ENCODE results near the gene TNFAIP3.

Gene TNFAIP3

DNA sequence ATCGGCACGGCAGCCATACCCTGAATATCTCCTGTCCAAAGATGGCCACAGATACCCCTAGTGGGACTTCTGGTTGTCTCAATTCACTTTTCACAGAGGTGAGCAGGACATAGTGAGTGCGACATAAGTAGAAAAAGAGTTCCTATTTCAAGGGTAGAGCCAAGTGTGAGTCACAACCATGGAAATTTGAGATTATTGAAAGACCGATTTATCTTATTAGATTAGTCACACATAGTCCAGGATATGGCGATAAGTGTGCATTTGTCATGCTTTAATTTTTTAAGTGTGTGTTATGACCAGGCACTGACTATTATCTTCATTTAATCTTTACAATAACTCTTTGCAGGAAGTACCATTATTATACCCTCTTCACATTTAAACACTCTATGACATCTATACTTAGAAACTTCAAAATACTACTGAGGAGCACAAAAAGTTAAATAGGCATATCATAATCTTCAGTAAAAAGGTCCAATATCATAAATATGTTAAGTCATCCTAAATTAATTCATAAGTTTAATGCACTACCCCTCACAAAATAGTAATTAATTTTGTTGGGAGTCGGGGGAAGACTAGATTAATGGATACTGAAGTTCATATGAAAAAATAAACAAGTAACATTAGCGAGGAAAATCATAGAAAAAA lies 13.4 kb upstream of the TNFAIP3 start:
- in situ Hi-C loops (cut with MboI; ENCODE audit: low sequenced_read_pairs, unreplicated experiment): no loop called here
- TF ChIP-seq, protein P1, sequence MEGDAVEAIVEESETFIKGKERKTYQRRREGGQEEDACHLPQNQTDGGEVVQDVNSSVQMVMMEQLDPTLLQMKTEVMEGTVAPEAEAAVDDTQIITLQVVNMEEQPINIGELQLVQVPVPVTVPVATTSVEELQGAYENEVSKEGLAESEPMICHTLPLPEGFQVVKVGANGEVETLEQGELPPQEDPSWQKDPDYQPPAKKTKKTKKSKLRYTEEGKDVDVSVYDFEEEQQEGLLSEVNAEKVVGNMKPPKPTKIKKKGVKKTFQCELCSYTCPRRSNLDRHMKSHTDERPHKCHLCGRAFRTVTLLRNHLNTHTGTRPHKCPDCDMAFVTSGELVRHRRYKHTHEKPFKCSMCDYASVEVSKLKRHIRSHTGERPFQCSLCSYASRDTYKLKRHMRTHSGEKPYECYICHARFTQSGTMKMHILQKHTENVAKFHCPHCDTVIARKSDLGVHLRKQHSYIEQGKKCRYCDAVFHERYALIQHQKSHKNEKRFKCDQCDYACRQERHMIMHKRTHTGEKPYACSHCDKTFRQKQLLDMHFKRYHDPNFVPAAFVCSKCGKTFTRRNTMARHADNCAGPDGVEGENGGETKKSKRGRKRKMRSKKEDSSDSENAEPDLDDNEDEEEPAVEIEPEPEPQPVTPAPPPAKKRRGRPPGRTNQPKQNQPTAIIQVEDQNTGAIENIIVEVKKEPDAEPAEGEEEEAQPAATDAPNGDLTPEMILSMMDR (IDR thresholded peaks at IDR 0.05; ENCODE audit: borderline replicate concordance, control extremely low read depth, extremely low read depth, insufficient read depth, missing control alignments): no peak
- no peak for DNase-seq (ENCODE audit: low spot score)

DNA sequence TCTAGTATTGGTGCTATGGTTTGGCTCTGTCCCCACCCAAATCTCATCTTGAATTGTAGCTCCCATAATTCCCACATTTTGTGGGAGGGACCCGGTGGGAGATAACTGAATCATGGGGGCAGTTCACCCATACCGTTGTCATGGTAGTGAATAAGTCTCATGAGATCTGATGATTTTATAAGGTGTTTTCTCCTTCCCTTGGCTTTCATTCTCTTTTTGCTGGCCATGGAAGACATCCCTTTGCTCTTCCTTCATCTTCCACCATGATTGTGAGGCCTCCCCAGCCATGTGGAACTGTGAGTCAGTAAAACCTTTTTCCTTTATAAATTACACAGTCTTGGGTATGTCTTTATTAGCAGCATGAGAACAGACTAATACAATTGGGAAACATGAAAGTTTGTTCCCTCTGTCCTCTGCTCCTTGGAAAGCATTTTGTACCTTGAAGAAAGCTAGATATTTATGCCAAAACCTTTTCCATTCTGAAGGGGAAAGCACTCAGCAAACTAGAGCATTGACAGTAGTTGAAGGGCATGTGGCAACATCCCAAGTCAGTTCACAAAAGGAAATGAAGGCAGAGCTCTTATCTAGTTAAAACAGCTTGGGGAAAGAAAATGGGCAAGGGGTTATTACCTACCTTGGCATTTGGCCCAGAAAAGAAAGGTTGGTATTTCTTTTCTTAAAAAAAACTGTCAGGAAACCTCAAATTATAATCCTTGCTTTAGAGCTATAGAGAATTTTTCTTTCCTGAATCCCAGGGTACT lies 10.7 kb upstream of the TNFAIP3 start:
- TF ChIP-seq, protein P1 (IDR thresholded peaks at IDR 0.05; ENCODE audit: borderline replicate concordance, control extremely low read depth, extremely low read depth, insufficient read depth, missing control alignments): no peak
- no peak for DNase-seq (ENCODE audit: low spot score)
- in situ Hi-C loops (cut with MboI; ENCODE audit: low sequenced_read_pairs, unreplicated experiment): no loop called here

DNA sequence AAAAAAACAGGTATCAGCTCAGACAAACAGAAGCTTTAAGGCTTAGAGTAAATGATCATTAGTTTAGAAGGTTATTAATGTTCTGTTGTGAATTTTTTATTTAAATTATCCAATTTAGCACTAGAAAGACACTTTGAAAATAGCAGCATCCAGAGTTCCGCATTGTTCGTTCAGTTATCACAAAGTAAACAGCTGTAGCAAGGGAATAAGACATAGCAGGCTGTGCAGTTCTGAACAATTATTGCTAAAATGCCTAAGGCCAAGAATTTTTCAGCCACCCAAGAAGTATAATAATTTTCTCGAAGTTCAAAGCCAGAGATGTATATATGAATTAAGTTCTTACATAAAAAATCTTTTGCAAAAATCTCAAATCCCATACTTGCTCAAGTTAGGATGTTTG lies 8.0 kb upstream of the TNFAIP3 start:
- DNase-seq (ENCODE audit: low spot score): no peak
- TF ChIP-seq, protein P1 (IDR thresholded peaks at IDR 0.05; ENCODE audit: borderline replicate concordance, control extremely low read depth, extremely low read depth, insufficient read depth, missing control alignments): no peak
- in situ Hi-C loops (cut with MboI; ENCODE audit: low sequenced_read_pairs, unreplicated experiment): no loop called here

DNA sequence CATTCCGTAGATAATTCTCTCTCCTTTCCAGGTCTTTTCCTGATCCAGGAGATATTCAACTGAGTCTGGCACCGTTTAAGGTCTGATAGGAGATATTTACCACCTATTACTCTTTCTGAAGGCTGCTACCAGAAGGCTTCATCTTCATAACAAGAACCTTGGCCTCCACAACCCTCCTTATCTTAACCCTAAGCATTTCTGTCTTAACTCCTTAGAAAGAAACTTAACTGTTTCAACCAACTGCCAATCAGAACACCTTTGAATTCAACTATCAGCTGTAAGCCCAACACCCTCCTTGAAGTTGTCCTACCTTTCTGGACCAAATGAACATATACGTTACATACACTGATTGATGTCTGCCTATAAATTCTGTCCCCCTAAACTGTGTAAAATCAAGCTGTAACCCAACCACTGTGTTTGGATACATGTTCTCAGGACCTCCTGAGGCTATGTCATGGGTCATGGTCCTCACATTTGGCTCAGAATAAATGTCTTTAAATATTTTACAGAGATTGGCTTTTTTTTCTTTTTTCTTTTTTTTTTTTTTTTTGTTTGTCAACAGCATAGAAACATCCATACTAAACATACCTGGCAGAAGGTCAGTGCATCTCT lies 6.6 kb upstream of the TNFAIP3 start:
- DNase-seq (ENCODE audit: low spot score): no peak
- TF ChIP-seq, protein P1 (IDR thresholded peaks at IDR 0.05; ENCODE audit: borderline replicate concordance, control extremely low read depth, extremely low read depth, insufficient read depth, missing control alignments): no peak
- in situ Hi-C loops (cut with MboI; ENCODE audit: low sequenced_read_pairs, unreplicated experiment): no loop called here

DNA sequence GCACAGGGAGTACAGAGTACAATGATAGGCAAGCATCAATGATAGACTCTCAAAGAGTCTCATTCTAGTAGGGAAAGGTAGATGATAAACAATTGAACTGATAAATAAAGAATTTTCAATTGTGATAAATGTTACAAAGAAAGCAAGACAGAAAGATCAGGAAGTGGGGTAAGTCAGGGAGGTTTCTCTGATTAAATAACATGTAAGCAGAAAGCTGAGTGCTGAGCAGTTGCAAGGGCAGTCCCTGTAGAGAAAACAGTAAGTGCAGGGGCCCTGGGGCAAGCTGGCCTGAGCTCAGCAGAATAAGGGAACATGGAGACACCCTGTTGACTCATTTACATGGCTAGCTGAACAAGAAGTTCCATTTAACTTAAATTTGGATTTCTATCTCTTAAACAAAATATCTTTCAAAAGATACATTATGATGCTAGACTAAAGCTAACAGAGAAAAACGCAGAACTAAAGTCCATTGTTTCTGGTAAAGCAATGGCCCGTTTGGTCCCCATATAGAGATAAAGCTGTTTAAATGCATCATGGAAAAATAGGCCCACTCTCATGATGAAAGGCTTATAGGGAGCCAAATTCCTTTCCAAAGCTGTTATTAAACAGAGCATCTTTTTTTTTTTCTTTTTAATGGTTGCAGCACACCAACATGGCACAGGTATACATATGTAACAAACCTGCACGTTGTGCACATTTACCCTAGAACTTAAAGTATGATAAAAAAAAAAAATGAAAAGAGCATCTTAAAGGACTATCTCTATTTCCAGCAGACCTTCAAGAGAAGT lies 5.3 kb upstream of the TNFAIP3 start:
- TF ChIP-seq, protein P1 (IDR thresholded peaks at IDR 0.05; ENCODE audit: borderline replicate concordance, control extremely low read depth, extremely low read depth, insufficient read depth, missing control alignments): no peak
- no peak for DNase-seq (ENCODE audit: low spot score)
- in situ Hi-C loops (cut with MboI; ENCODE audit: low sequenced_read_pairs, unreplicated experiment): no loop called here

DNA sequence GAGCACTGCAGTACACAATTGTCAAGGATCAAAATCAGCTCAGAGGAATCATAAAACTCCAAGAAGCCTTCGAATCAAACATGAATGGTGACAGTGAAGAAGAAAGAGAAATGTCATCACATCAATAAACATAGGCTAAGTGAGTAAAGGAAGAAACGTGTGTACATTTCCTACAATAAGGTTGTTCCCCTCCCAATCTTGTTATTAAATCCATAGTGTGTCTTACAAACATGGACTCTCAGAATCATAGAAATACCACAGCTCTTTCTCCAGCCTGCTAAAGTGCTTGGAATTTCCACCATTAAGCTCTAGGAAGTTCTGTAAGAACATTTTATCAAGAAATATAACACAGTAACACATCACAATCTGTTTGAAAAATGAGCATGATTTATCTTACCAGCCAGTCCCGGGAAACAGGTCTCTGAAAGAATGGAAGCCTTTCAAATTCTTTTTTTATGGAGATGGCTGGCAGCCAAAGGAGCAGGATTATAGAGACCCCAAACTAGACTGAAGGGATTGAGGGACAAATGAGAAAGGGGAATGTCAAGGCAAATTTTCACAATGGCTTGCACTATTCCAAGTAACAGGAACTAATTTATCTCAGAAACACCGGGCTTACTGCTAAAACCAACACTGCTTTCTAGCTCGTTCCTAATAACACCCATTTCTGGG lies 4.5 kb upstream of the TNFAIP3 start:
- in situ Hi-C loops (cut with MboI; ENCODE audit: low sequenced_read_pairs, unreplicated experiment): no loop called here
- DNase-seq (ENCODE audit: low spot score): no peak
- TF ChIP-seq, protein P1 (IDR thresholded peaks at IDR 0.05; ENCODE audit: borderline replicate concordance, control extremely low read depth, extremely low read depth, insufficient read depth, missing control alignments): no peak

Data from GM13976 (cell line).